Breast epithelium (tissue), 4 donors: ENCODE data around the gene IL21R. TPM values are rescaled to one million over a fixed set of nuclear protein-coding genes. Genes with fewer than 3 reads are reported as not detected.
"Not testable (repeated sequence)": the region's sequence is repeated elsewhere in the genome, so short reads cannot be mapped to it uniquely, and the experiment has no call there.

ENCODE experiments used
- DNase-seq, 2 donors: peaks; one replicate each; pipeline ENCODE4 v3.0.0-alpha.2; 2019; ENCODE audit warnings: low spot score in 2 of 2
- H3K27ac ChIP-seq, 2 donors: fragments of 200-600 bp; sonication (generic) in 1 of 2; one replicate each; pipeline ENCODE4 v1.5.1; 2016 to 2019; ENCODE audit warnings: mild to moderate bottlenecking in 1 of 2
- H3K27me3 ChIP-seq, 2 donors: fragments of 200-600 bp; sonication (generic) in 1 of 2; one replicate each; pipeline versions ENCODE4 v1.5.1 to v1.6.0; 2017 to 2019; ENCODE audit warnings: control low read depth in 1 of 2, mild to moderate bottlenecking in 1 of 2
- H3K36me3 ChIP-seq: fragments of 200-600 bp; one replicate; pipeline ENCODE4 v1.5.1; 2019
- H3K4me1 ChIP-seq, 2 donors: fragments of 200-600 bp; sonication (generic); one replicate each; pipeline ENCODE4 v1.5.1; 2016 to 2019; ENCODE audit warnings: control low read depth in 1 of 2
- H3K4me3 ChIP-seq, 3 donors: fragments of 200-600 bp; sonication (generic); 1 replicate in 2 of 3; 2 replicates in 1 of 3; pipeline ENCODE4 v1.5.1; 2016 to 2019; ENCODE audit warnings: mild to moderate bottlenecking in 3 of 3, moderate library complexity in 2 of 3
- H3K9me3 ChIP-seq, 2 donors: fragments of 200-600 bp; sonication (generic) in 1 of 2; one replicate each; pipeline ENCODE4 v1.5.1; 2016 to 2019; ENCODE audit warnings: control low read depth in 1 of 2
- CTCF ChIP-seq, 3 donors: fragments of 450-650 bp; IDR thresholded peaks; one replicate each; pipeline ENCODE4 v1.5.1; 2016 to 2017; ENCODE audit warnings: antibody characterized with exemption in 3 of 3, mild to moderate bottlenecking in 3 of 3, moderate library complexity in 3 of 3
- POLR2A ChIP-seq: fragments of 450-650 bp; IDR thresholded peaks from one replicate; pipeline ENCODE4 v1.6.1; 2016; ENCODE audit warnings: antibody characterized with exemption, mild to moderate bottlenecking, moderate library complexity
- POLR2AphosphoS5 ChIP-seq, 3 donors: sonication (generic); formaldehyde crosslinking; IDR thresholded peaks; one replicate each; pipeline ENCODE4 v1.6.1; 2017; ENCODE audit warnings: antibody characterized with exemption in 3 of 3
- intact Hi-C: fragments of 100-400 bp; cut with DNase I; formaldehyde crosslinking; loops from one replicate; pipeline ENCODE4 v1.15.1; 2023; ENCODE audit warnings: low total_unique reads
- total RNA-seq, 3 donors: library from RNA; depleted of rRNA; stranded (reverse); fragments of >200 nt; gene quantifications; one replicate each; pipeline ENCODE4 v1.1.0, GENCODE V29; 2016

The IL21R gene
- total RNA-seq, 3 donors from 2014 or later = 0.16 to 0.33 TPM; not detected in 1

DNA sequence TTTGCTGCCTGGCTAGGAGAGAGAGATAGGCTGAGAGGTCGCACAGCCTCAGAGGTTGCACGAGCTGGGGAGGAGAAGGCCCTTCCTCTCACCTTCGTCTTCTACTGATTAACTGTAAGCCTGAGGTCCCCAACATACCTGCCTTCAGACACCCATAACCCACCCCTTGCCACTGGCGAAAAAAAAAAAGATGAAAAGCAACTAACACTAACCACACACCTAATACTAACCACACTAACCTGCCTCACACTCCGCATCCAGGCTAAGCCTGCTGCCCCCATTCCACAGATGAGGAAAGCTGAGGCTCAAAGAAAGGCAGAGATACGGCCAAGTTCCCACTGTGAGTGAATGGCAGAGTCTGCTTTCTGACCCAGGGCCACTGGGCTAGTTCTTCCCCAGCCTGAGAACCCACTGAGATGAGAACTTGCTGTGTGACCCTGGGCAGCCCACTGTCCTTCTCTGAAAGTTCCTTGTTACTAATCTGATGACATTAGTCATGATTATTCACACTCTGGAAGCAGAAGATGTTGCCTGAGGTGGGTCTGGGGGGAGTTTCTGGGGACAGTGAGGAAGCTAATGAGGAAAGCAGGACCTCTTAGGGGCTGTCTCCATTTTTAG is 4.6 kb downstream of the IL21R start:
- Histone ChIP-seq H3K27ac (no peak overlapping the region), H3K27me3 (peaks cover 0 to 15% of the 10 kb centered on the region in 2 donors), H3K9me3 (no peaks in the 10 kb centered on the region), H3K4me3 (no peak overlapping the region), H3K36me3 (no peaks in the 10 kb centered on the region), H3K4me1 (no peaks in the 10 kb centered on the region)
- TF ChIP-seq CTCF (IDR thresholded peaks at IDR 0.05) (no peak), POLR2A (no peak), POLR2AphosphoS5 (IDR thresholded peaks at IDR 0.05) (no peak)
- intact Hi-C loops = no loop called here
- DNase-seq = no peak

DNA sequence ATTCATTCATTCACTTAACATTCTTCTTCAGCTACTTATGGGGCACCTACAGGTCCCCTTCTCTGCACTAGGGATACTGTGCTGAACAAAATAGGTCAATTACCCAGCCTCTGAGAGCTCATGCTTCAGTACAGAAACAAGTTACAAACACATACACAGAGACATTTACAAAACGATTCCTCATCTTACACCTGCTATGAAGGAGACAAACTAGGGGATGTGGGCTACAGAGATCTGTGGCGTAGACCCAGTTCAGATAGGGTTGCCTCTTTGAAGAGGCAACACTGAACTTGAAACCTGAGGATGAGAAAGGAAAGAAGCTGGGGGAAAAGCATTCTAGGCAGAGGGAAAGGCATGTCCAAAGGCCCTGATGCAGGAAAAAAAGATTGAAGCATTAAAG is 5.2 kb downstream of the IL21R start:
- Histone ChIP-seq H3K9me3 (peaks cover 0 to 3% of the 10 kb centered on the region in 2 donors), H3K27ac (no peak overlapping the region), H3K36me3 (no peaks in the 10 kb centered on the region), H3K4me3 (no peak overlapping the region), H3K4me1 (no peaks in the 10 kb centered on the region), H3K27me3 (peaks cover 0 to 15% of the 10 kb centered on the region in 2 donors)
- TF ChIP-seq POLR2A (no peak), POLR2AphosphoS5 (IDR thresholded peaks at IDR 0.05) (no peak), CTCF (IDR thresholded peaks at IDR 0.05) (no peak)
- intact Hi-C loops = no loop called here
- DNase-seq = no peak

DNA sequence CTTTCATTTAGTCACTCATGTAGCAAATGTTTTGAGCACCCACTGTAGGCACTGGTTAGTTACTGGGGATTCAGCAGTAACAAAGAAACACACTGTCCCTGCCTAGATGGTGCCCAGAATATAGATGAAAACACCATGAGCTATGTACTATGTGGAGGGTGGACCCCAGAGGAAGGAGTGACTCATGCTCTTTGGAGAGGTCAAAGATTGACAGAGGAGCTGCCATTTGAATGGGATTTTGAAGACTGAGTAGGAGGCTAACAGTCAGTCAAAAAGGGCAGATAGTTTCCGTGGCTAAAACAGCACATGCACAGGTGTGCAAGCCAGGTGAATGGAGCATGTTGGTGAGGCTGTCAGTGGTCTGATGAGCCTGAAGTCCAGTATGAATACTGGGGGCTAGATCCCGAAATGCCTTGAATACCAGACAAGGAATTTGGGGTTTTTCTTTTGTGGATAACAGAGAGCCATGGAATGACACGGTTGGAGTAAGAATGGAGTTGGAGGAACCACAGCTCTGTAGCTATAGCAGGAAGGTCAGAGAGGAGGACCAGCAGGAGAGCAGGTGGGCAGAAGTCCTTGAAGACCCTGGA is 6.1 kb downstream of the IL21R start:
- no peaks in the 10 kb centered on the region for H3K4me1 ChIP-seq
- intact Hi-C loops = no loop called here
- no peaks in the 10 kb centered on the region for H3K36me3 ChIP-seq

GRCh38 chr16:27408602-27409031 is 6.6 kb downstream of the IL21R start:
- Histone ChIP-seq H3K9me3 (peaks cover 0 to 16% of the 10 kb centered on the region in 2 donors), H3K4me1 (no peaks in the 10 kb centered on the region), H3K27me3 (peaks cover 0 to 8% of the 10 kb centered on the region in 2 donors), H3K4me3 (no peak overlapping the region), H3K36me3 (no peaks in the 10 kb centered on the region), H3K27ac (no peak overlapping the region)
- TF ChIP-seq CTCF (IDR thresholded peaks at IDR 0.05) (no peak), POLR2A (no peak), POLR2AphosphoS5 (IDR thresholded peaks at IDR 0.05) (no peak)
- no peak for DNase-seq
- intact Hi-C loops = no loop called here

More for the DNA sequence above, 6.1 kb downstream of the IL21R start:
- TF ChIP-seq POLR2AphosphoS5 (IDR thresholded peaks at IDR 0.05) (no peak), CTCF (IDR thresholded peaks at IDR 0.05) (no peak), POLR2A (no peak)
- no peak overlapping the region for H3K4me3 ChIP-seq
- no peak overlapping the region for H3K27ac ChIP-seq
- peaks cover 0 to 13% of the 10 kb centered on the region in 2 donors for H3K9me3 ChIP-seq
- H3K27me3 ChIP-seq = peaks cover 0 to 13% of the 10 kb centered on the region in 2 donors
- no peak for DNase-seq

GRCh38 chr16:27409958-27410357 is 8.0 kb downstream of the IL21R start:
- DNase-seq, H3K27ac ChIP-seq, H3K27me3 ChIP-seq, H3K36me3 ChIP-seq, intact Hi-C loops, H3K4me1 ChIP-seq, H3K4me3 ChIP-seq: not testable (repeated sequence)
- peaks cover 0 to 16% of the 10 kb centered on the region in 2 donors for H3K9me3 ChIP-seq
